KOPT-K1 (cell line): Measurements from ENCODE around the gene CAPN12.
A peak's percentile ranks its signal among the peaks of the same experiment; 100 is the strongest.

Experiments
- H3K27ac ChIP-seq: fragments of 200-600 bp; sonication (generic); 2 replicates; pipeline ENCODE4 v1.5.1; 2016; ENCODE audit warnings: antibody characterized with exemption, mild to moderate bottlenecking, low read depth, low read length; ENCODE audit not compliant: poor library complexity, severe bottlenecking
- H3K36me3 ChIP-seq: fragments of 200-600 bp; sonication (generic); 2 replicates; pipeline ENCODE4 v1.5.1; 2017; ENCODE audit warnings: antibody characterized with exemption, mild to moderate bottlenecking, low read length, moderate library complexity; ENCODE audit not compliant: insufficient read depth
- H3K9me3 ChIP-seq: fragments of 200-600 bp; sonication (generic); 2 replicates; pipeline ENCODE4 v1.5.1; 2017; ENCODE audit warnings: antibody characterized with exemption, low read length, mild to moderate bottlenecking; ENCODE audit not compliant: insufficient read depth, poor library complexity, severe bottlenecking

Gene CAPN12

GRCh38 chr19:38693380-38694223 is 50.7 kb downstream of the CAPN12 start:
- Histone ChIP-seq H3K9me3 (no peaks in the 10 kb centered on the region), H3K36me3 (no peaks in the 10 kb centered on the region), H3K27ac (no peak overlapping the region)

DNA sequence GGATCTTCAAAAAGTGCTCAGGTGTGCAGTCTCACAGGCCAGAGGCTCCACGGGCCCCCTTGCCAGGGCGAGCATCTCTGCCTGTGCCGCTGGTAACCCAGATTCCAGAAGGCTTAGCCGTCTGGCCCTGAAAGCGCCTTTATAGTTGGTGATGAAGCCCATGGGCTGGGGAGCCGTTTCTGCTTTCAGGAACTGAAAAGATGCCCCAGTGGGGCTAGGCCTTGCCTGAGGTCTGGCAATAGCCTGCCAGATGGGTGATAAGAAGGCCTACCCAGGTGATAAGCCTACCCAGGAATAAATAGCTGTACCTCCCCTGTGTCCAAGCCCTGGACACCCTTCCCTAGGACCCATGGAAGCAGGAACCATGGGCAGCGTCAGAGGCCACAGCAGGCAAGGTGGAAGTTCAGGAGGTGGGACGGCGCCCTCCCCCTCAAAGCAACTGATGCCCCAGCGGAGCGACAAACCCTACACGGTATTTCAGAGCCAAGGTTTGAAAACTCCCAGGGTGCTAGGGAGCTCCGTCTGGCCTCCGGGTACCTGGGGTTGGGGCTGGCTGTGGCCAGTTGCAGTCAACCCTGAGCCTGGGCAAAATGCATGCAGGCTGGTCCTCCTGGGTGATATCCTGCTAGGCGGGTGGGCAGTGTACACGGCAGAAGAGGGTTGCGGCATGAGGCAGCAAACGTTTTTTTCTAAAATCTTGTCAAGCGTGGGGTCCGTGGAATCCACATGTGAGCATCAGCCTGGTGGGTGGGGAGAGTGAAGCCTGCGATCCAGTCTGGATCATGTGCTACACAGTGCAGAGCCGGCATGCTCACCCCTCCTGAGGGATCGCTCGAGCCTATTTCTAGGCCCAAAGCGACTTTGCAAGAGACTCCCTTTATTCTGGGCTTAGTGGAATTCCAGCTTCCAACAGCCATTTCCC is 51.6 kb downstream of the CAPN12 start:
- H3K36me3 ChIP-seq, result no peaks in the 10 kb centered on the region
- H3K27ac ChIP-seq, result no peak overlapping the region
- H3K9me3 ChIP-seq, result no peaks in the 10 kb centered on the region

GRCh38 chr19:38691938-38692457 is 52.3 kb downstream of the CAPN12 start:
- no peaks in the 10 kb centered on the region for H3K9me3 ChIP-seq
- H3K36me3 ChIP-seq, result no peaks in the 10 kb centered on the region
- H3K27ac ChIP-seq, result no peak overlapping the region

DNA sequence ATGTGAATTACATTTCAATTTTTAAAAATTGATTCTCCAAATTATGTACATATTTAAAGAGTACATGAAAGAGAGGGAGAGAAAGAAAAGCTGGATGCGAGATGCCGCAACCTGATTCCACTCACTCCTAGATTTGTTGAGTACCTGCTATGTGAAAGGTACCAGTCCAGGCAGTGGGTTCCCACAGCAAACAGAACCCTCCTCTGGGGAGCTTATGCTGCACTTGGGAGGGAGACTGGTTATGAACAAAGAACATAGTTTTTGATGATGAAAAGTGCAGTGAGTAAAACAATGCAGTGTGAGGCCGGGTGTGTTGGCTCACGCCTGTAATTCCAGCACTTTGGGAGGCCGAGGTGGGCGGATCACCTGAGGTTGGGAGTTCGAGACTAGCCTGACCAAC is 53.4 kb downstream of the CAPN12 start:
- H3K36me3 ChIP-seq, result no peaks in the 10 kb centered on the region
- H3K27ac ChIP-seq, result no peak overlapping the region
- H3K9me3 ChIP-seq, result no peaks in the 10 kb centered on the region

- Histone ChIP-seq H3K27ac (no peak overlapping the region), H3K36me3 (no peaks in the 10 kb centered on the region), H3K9me3 (no peaks in the 10 kb centered on the region)
Observed at GRCh38 chr19:38690146-38690545, 54.1 kb downstream of the CAPN12 start.

DNA sequence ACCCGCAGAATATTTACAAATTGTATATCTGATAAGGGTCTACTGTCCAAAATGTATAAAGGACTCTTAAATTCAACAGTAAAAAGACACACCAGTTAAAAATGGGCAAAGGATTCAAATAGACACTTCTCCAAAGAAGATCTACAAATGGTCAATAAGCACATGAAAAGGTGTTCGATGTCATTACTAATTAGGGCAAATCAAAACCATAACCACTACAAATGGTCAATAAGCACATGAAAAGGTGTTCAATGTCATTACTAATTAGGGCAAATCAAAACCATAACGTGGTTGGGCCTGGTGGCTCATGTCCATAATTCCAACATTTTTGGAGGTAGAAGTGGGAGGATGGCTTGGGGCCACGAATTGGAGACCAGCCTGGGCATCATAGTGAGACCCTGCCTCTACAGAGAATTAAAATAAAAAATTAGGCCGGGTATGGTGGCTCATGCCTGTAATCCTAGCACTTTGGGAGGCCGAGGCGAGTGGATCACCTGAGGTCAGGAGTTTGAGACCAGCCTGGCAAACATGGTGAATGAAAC is 56.4 kb downstream of the CAPN12 start:
- H3K27ac ChIP-seq, result no peak overlapping the region
- H3K9me3 ChIP-seq, result no peaks in the 10 kb centered on the region
- H3K36me3 ChIP-seq, result no peaks in the 10 kb centered on the region

DNA sequence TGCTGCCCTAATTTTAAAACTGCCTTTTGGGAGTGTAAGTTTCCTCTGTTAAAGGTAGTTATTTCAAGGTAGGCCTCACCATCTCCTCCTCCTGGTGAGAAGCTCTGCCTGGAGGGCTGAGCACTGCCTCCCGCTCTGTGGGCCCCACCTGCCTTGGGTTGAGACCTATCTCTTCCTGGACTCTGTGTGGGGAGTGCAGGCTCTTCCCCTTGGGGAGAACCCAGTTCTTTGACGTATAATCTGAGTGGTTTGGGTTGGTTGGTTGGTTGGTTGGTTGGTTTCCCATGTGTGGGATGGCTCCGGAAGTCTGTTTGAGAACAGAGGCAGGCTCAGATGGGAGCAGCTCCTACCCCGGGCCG is 57.8 kb downstream of the CAPN12 start:
- H3K36me3 ChIP-seq, result no peaks in the 10 kb centered on the region
- peak overlapping the region; percentile 12 for H3K27ac ChIP-seq
- no peaks in the 10 kb centered on the region for H3K9me3 ChIP-seq

DNA sequence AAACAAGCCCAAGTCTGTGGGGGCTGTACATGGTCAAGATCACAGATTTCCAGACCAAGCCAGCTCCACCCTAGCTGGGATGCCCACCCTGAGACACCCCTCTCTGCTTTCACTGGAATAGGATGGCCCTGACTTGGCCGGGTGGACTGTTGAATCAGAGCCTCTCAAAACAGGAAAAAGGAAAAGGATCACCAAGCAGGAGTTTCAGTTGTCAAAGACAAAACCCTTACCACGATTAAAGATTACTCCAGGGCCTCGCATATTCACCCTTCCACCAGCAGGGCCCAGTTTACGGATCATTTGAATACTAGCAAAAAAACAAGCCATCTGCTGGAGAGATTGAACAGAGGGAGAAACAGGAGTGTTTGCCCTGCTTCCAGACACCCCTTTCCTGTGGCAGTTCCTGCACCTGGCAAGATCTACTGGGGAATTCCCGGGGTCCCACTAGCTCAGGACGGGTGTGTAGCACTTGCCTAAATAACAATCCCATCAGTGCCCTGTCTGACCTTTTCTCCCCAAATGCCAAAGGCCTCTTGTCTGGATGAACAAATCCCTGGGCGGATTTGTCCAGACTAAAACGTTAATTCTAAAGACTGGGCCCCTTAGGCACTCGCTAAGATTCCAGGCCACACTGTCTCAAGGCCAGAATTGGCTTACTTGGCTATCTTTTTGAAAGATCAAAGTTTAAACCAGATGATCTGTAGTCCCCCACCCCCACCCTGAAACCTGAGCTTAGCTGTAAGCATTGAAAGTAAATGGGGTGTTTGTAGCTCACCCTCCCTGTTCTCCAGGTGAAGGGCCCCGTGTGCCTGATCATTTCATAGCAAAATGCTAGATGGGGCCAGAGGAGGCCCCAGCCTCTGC is 58.4 kb downstream of the CAPN12 start:
- H3K27ac ChIP-seq, result peak overlapping the region; percentile 12
- no peaks in the 10 kb centered on the region for H3K9me3 ChIP-seq
- no peaks in the 10 kb centered on the region for H3K36me3 ChIP-seq

DNA sequence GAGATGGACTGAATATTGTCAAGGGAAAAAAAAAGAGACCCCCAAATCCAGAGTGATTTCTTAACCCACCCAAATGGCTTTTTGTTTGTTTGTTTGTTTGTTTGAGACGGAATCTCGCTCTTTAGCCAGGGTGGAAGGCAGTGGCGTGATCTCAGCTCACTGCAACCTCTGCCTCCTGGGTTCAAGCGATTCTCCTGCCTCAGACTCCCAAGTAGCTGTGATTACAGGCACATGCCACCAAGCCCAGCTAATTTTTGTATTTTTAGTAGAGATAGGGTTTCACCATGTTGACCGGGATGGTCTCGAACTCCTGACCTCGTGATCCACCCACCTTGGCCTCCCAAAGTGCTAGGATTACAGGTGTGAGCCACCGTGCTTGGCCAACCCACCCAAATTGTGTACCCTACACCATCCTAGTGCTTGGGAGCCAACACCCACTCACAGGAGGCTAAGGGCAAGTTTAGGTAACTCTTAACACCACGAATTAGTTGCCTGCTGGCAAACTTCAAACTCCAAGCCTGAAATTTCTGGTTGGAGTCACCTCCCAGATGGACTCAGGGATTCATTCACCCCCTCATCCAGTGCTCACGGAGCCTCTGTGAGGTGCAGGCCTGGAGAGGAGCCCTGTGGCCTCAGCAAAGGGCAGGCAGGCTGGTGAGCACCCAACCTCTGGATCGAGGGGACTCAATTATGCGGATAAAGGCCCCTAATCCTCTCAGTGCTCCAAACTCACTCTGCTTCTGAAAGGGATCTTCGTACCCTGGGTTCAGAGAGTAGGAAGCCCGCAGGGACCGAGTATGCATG is 59.2 kb downstream of the CAPN12 start:
- no peaks in the 10 kb centered on the region for H3K9me3 ChIP-seq
- H3K36me3 ChIP-seq, result no peaks in the 10 kb centered on the region
- no peak overlapping the region for H3K27ac ChIP-seq

DNA sequence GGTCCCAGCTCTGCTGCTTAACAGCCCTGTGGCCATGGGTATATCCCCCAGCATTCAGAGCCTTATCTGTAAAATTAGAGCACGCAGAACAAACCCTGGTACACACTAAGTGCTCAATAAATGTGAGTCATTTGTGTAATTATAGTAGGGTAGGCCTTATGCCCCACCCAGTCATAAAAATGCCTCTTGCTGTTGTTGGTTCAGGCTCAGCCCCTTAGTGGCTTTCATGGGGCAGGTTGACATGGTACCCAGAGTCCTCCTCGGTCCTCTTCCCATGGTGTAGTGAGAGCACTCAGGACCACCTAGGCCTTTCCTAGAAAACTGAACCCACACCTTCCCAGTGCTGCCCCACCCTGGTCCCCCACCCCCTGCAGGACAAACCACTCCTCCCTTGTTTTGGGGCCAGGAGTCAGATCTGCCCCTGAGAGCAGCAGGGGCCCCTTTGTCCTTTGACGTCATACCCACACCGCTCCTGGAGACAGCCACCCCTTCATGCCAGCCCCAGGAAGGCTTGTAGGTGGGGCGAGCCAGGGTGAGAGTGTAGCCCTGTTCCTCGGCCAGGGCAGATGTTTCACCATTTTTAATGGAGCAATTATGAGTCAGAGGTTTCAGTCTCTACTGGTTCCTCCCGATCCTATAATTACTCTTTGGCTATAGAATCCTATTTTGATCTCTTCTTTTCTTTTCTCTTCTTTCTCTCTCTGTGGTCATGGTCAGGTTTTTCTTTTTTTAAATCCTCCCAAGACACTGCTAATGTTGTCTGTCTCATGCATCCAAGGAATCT is 60.0 kb downstream of the CAPN12 start:
- Histone ChIP-seq H3K9me3 (no peaks in the 10 kb centered on the region), H3K27ac (no peak overlapping the region), H3K36me3 (no peaks in the 10 kb centered on the region)

- H3K9me3 ChIP-seq, result no peaks in the 10 kb centered on the region
- H3K36me3 ChIP-seq, result no peaks in the 10 kb centered on the region
- H3K27ac ChIP-seq, result no peak overlapping the region
Observed at GRCh38 chr19:38683393-38684077, 60.7 kb downstream of the CAPN12 start.

GRCh38 chr19:38682872-38683392 is 61.3 kb downstream of the CAPN12 start:
- H3K36me3 ChIP-seq, result no peaks in the 10 kb centered on the region
- H3K27ac ChIP-seq, result no peak overlapping the region
- no peaks in the 10 kb centered on the region for H3K9me3 ChIP-seq
